ENCODE results near the gene BCL2L12. TPM values are rescaled to one million over a fixed set of nuclear protein-coding genes. Genes with fewer than 3 reads are reported as not detected.

Gene BCL2L12
- polyA plus RNA-seq (2012; rRNA removed): 20.3 and 27.9 TPM in 2 replicates
- 11.9 and 15.4 TPM in 2 replicates for polyA plus RNA-seq (2012; cell fraction: cytosol; rRNA removed)
- 18.2 and 30.0 TPM in 2 replicates for polyA plus RNA-seq (2012; cell fraction: nucleus; rRNA removed)

GRCh38 chr19:49665351-49666119, at the start of gene BCL2L12, which contains the start of gene IRF3:
TSS of gene BCL2L12 (plus strand) at chr19:49665933. CDS start at chr19:49666693, 760 bp downstream.
TSS of gene IRF3 (minus strand) at chr19:49665857. CDS start at chr19:49664838, 1,019 bp downstream.
- Histone ChIP-seq H3K9ac (peak within 1 kb of the TSS; percentile 90), H3K27ac (ENCODE audit: low read depth in 2 of 2, low read length in 1 of 2) (peak within 1 kb of the TSS; percentile 76 to 96), H3K36me3 (replicated peaks in 1 of 2; ENCODE audit: control insufficient read depth in 1 of 2, insufficient read depth in 2 of 2, low read length in 1 of 2) (peaks cover 5 to 20% of the 10 kb centered on the region in 2 experiments), H3K4me2 (peak within 1 kb of the TSS; percentile 97), H3K9me2 (no peaks in the 10 kb centered on the region), H2AFZ (ENCODE audit: low read depth) (peak within 1 kb of the TSS; percentile 93), H4K20me1 (ENCODE audit: insufficient read depth) (no peaks in the 10 kb centered on the region), H3K4me1 (ENCODE audit: control insufficient read depth in 1 of 2, insufficient read depth in 2 of 2, low read depth in 1 of 2, low read length in 1 of 2) (peaks cover 9 to 15% of the 10 kb centered on the region in 2 experiments; a peak in 3 of 4 replicates), H3K9me3 (no peaks in the 10 kb centered on the region), H3K4me3 (ENCODE audit: low read depth in 2 of 2, low read length in 1 of 2) (peak within 1 kb of the TSS; percentile 73 to 97), H3K79me2 (ENCODE audit: insufficient read depth) (peaks cover 30% of the 10 kb centered on the region), H3F3A (replicated peaks; ENCODE audit: insufficient read depth) (peaks cover 20% of the 10 kb centered on the region), H3K27me3 (ENCODE audit: insufficient read depth) (no peaks in the 10 kb centered on the region)
- under 1% methylated on average over 50 of the region's 50 CpGs for WGBS (ENCODE audit: low lambda C conversion rate)
- peak; percentile 95 for DNase-seq
- ChIA-PET CTCF (interaction anchor here (0.8 to 9.4 kb wide), 6 partner anchors 10 to 24 kb away, joined by 3 to 78 read pairs (median 4); partner anchors contain the start of genes ADM5, PRMT1 and SCAF1), POLR2A (interaction anchor here (1.3 to 2.2 kb wide), 4 partner anchors 11 to 72 kb away, joined by 3 to 15 read pairs (median 4); partner anchors contain the start of genes PRMT1 and RRAS)
- TF ChIP-seq RFX5 (IDR thresholded peaks at IDR 0.05; ENCODE audit: low read length) (no peak), SMC3 (IDR thresholded peaks at IDR 0.05; ENCODE audit: low read depth, low read length) (no peak), FOSL2 (IDR thresholded peaks at IDR 0.05; ENCODE audit: borderline replicate concordance, low read depth) (no peak), USF2 (IDR thresholded peaks at IDR 0.05; ENCODE audit: borderline replicate concordance, low read depth, low read length) (no peak), CHD2 (IDR thresholded peaks at IDR 0.05; ENCODE audit: low read length, partially characterized antibody) (no peak), ELF1 (IDR thresholded peaks at IDR 0.05) (peak; percentile 67), ZBTB33 (IDR thresholded peaks at IDR 0.05; ENCODE audit: borderline replicate concordance, low read depth) (no peak), JUND (IDR thresholded peaks at IDR 0.05) (no peak), RCOR1 (IDR thresholded peaks at IDR 0.05; ENCODE audit: low read length) (peak; percentile 50), TAF1 (IDR thresholded peaks at IDR 0.05; ENCODE audit: borderline replicate concordance, low read depth, low read length) (peak; percentile 51), CTCF (IDR thresholded peaks at IDR 0.05) (no peak), MAX (IDR thresholded peaks at IDR 0.05; ENCODE audit: low read depth) (no peak; the same call in 1 of the 2 replicates), RAD21 (IDR thresholded peaks at IDR 0.05; ENCODE audit: low read length) (no peak), TEAD4 (IDR thresholded peaks at IDR 0.05; ENCODE audit: borderline replicate concordance, insufficient read depth) (no peak), RXRA (IDR thresholded peaks at IDR 0.05; ENCODE audit: borderline replicate concordance, low read depth) (no peak), YY1 (IDR thresholded peaks at IDR 0.05; ENCODE audit: low read depth) (no peak), MEF2A (IDR thresholded peaks at IDR 0.05; ENCODE audit: borderline replicate concordance, low read depth) (no peak), NRF1 (IDR thresholded peaks at IDR 0.05; ENCODE audit: low read depth, low read length) (peak; percentile 89), GATA2 (CRISPR knock-in tag; IDR thresholded peaks at IDR 0.05) (no peak), REST (IDR thresholded peaks at IDR 0.05; ENCODE audit: low read depth, low read length) (no peak), FOXM1 (IDR thresholded peaks at IDR 0.05; ENCODE audit: low read depth) (no peak), GABPA (IDR thresholded peaks at IDR 0.05; ENCODE audit: low read depth) (peak; percentile 20; the same call in 1 of the 2 replicates), MXI1 (IDR thresholded peaks at IDR 0.05; ENCODE audit: low read depth, low read length) (peak; percentile 64), FOXJ3 (CRISPR knock-in tag; IDR thresholded peaks at IDR 0.05) (no peak), SIN3A (IDR thresholded peaks at IDR 0.05; ENCODE audit: borderline replicate concordance, low read depth, low read length) (peak; percentile 91)
